Measurements from ENCODE around the gene PACRG. TPM values are rescaled to one million over a fixed set of nuclear protein-coding genes. Genes with fewer than 3 reads are reported as not detected.

The PACRG gene
- polyA plus RNA-seq, 1 of the 3 experiments (the other 2 are of a cell fraction): 0.56 TPM

- Histone ChIP-seq H3K9ac (no peak overlapping the region), H3K27ac (ENCODE audit: low read depth in 2 of 2, low read length in 1 of 2) (no peak overlapping the region), H3K79me2 (ENCODE audit: insufficient read depth) (no peaks in the 10 kb centered on the region), H3K4me2 (no peak overlapping the region), H3K27me3 (ENCODE audit: insufficient read depth) (no peaks in the 10 kb centered on the region), H3K36me3 (replicated peaks in 1 of 2; ENCODE audit: control insufficient read depth in 1 of 2, insufficient read depth in 2 of 2, low read length in 1 of 2) (no peaks in the 10 kb centered on the region), H3F3A (replicated peaks; ENCODE audit: insufficient read depth) (no peaks in the 10 kb centered on the region), H3K9me2 (no peaks in the 10 kb centered on the region), H3K9me3 (no peaks in the 10 kb centered on the region), H2AFZ (ENCODE audit: low read depth) (no peak overlapping the region), H3K4me3 (ENCODE audit: low read depth in 2 of 2, low read length in 1 of 2) (no peak overlapping the region), H4K20me1 (ENCODE audit: insufficient read depth) (no peaks in the 10 kb centered on the region), H3K4me1 (ENCODE audit: control insufficient read depth in 1 of 2, insufficient read depth in 2 of 2, low read depth in 1 of 2, low read length in 1 of 2) (no peaks in the 10 kb centered on the region; a peak in 1 of 4 replicates)
- TF ChIP-seq FOXM1 (IDR thresholded peaks at IDR 0.05; ENCODE audit: low read depth) (no peak), ZBTB33 (IDR thresholded peaks at IDR 0.05; ENCODE audit: borderline replicate concordance, low read depth) (no peak), USF1 (IDR thresholded peaks at IDR 0.05; ENCODE audit: borderline replicate concordance, low read depth) (no peak), SIN3A (IDR thresholded peaks at IDR 0.05; ENCODE audit: borderline replicate concordance, low read depth, low read length) (no peak), EP300 (IDR thresholded peaks at IDR 0.05; ENCODE audit: borderline replicate concordance in 1 of 2, low read depth in 1 of 2, low read length in 1 of 2) (no peak), YY1 (IDR thresholded peaks at IDR 0.05; ENCODE audit: low read depth) (no peak), JUND (IDR thresholded peaks at IDR 0.05) (no peak), CHD2 (IDR thresholded peaks at IDR 0.05; ENCODE audit: low read length, partially characterized antibody) (no peak), RXRA (IDR thresholded peaks at IDR 0.05; ENCODE audit: borderline replicate concordance, low read depth) (no peak), REST (IDR thresholded peaks at IDR 0.05; ENCODE audit: low read depth, low read length) (no peak), MEF2A (IDR thresholded peaks at IDR 0.05; ENCODE audit: borderline replicate concordance, low read depth) (no peak), GABPA (IDR thresholded peaks at IDR 0.05; ENCODE audit: low read depth) (no peak), TCF12 (IDR thresholded peaks at IDR 0.05) (no peak)
- ChIA-PET CTCF (no interaction called here), POLR2A (no interaction called here)
- WGBS (ENCODE audit: low lambda C conversion rate): 51% methylated on average over 5 of the region's 5 CpGs
- DNase-seq: no peak
Observed at GRCh38 chr6:163094881-163095280, 367.1 kb downstream of the PACRG start.
